GM19372 (cell line): Measurements from ENCODE around the gene KRTAP5-9.
"Not testable (repeated sequence)": the region's sequence is repeated elsewhere in the genome, so short reads cannot be mapped to it uniquely, and the experiment has no call there.

ENCODE experiments used
- ATAC-seq: cut with Tn5 transposase; IDR thresholded peaks from one replicate; pipeline ENCODE4 v1.9.1; 2021; ENCODE audit warnings: mild to moderate bottlenecking, low read depth, moderate library complexity; ENCODE audit not compliant: unreplicated experiment

Gene KRTAP5-9

DNA sequence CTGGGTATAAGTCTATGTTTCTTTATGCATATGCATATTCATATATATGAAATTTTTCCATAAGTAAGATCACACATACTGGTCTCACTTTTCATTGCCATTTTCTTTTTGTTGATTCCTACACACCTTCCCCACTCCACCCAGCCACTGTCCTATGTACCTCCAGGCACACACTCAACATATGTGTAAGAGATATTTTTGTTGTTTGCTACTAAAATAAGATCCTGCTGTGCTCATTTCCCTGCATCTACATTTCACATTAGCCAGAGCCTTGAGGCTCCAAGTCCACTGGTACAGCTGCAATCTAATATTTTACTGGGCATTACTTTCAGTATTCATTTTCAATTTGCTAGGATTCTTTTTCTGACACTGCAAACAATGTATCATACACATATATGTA is 9.0 kb downstream of the KRTAP5-9 start:
- ATAC-seq: no peak

DNA sequence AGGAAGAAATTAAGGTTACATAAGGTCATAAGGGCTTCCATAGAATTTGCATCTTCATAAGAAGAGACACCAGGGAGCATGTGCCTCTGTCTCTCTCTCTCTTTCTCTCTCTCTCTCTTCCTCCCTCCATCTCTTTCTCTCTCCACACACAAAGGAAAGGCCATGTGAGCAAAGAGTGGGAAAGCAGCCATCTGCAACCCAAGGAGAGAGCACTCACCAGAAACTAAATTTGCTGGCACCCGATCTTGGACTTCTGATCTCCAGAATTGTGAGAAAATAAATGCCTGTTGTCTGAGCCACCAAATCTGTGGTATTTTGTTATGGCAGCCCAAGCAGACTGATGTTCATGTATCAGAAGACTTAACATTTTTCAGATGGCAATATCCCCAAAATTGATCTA is 10.8 kb downstream of the KRTAP5-9 start:
- no peak for ATAC-seq

GRCh38 chr11:71562120-71562519 is 13.9 kb downstream of the KRTAP5-9 start:
- ATAC-seq: no peak

DNA sequence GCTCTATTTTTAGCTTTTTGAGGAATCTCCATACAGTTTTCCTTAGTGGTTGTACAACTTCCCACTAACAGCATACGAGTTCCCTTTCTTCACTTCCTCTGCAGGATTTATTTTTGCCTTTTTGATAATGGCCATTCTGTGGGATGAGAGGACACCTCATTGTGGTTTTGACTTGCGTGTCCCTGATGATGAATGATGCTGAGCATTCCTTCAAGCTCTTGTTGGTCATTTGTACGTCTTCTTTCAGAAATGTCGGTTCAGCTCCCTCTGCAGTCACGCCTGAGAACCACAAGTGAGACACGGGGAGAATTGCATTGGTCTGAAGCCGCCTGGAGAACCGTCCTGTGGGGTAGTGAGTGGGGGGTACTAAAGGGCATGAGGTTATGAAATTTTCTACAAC is 15.2 kb downstream of the KRTAP5-9 start:
- ATAC-seq: no peak

GRCh38 chr11:71564430-71564829 is 16.2 kb downstream of the KRTAP5-9 start:
- ATAC-seq: no peak

DNA sequence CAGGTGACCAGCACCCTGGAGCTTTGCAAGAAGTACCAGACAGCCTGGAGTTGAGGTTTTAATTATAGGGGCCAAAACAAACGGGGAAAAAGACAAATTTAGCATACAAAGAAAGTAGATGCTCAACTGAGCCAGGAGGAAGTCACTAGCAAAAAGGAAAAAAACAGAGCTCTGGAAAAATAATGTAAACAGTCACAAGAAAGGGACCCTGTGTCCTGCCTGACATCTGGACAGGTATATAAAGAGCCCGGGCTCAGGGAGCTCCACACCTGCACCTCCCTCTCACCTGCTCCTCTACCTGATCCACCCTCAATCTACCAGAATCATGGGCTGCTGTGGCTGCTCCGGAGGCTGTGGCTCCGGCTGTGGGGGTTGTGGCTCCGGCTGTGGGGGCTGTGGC is 17.0 kb downstream of the KRTAP5-9 start, which contains the start of gene KRTAP5-10:
Gene KRTAP5-10, plus strand, starts transcription at position 301 of the 400 bp plus-strand sequence. Its CDS starts 25 bp downstream, at position 326.
- no peak for ATAC-seq

- no peak for ATAC-seq
Measured at GRCh38 chr11:71566081-71566620, 17.9 kb downstream of the KRTAP5-9 start.

DNA sequence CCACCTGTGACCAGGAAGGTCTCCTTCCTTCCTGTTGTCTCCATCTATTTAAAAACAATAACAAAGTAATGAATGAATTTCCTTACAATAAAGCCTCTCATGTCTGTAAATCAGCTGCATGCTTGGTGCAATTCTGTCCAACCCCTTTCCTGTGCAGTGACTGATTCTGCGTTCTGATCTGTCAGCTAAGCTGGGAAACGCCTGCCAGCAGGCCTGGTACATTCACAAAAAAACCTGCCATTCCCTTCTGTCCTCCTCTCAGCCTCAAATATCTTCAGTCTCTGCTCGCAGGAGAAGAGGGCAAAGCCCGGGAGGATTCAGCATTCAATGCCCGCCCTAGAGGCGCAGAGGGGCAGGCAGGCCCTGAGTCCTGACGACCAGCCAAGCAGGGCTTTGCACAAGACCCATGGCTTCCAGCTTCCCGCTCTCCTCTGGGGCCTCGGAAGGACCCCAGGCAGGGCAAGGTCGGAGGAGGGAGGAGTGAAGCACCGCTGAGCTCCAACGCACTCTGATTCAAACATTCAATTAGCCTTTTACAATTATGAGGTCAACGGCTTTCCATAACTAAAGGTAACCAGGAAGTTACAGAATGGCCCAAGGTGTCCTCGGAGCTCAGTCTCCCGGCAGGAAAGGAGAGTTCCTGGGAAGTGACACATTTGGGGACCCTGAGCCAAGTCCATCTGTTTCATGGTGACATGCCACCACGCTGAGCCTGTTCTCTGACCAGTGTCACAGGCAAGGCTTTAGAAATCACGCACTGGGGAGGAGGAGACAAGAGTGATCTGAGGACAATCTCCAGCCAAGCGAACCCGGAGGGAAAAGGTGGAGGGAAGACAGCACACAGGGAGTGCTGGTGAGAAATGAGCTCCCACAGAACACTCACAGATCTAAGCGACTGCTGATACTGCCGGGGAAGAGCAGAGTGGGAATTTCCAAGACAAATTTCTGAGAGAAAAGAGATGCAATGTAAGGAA is 18.7 kb downstream of the KRTAP5-9 start:
- ATAC-seq: not testable (repeated sequence)

- ATAC-seq: not testable (repeated sequence)
Measured at GRCh38 chr11:71567633-71568032, 19.4 kb downstream of the KRTAP5-9 start.

- no peak for ATAC-seq
Measured at GRCh38 chr11:71568704-71569349, 20.6 kb downstream of the KRTAP5-9 start.

DNA sequence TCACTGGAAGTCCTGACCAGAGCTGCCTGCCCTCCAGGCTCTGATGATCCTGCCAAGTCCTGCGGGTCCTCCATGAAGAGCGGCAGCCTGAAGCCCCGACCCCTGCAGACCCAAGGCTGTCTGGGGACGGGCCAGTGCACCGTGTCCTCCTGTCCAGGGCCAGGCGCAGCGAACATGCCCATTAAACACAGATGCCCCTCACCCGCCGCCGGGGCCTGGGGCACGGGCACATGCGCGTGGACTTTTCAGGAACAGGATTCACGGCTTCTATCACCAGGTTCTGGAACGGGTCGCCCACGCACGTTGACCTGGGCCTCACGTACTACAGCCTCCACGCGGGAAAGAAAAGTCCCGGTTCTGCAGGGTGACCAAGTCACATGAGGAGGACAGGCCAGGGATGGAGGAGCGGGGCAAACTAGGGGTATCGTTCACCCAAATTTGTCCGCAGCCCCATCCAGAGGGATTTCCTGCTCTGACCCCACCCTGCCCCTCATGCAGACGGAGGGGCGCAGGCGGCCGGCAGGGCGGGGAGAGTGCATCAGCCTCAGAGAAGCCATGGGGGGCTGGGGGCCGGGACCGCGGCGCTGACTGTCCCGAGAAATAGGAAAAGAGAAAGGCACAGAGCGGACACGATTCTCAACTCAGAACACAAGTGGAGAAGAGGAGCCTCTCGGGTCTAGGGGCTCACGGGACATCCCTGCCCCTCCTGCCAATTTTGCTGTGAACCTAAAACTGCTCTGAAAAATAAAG is 23.1 kb downstream of the KRTAP5-9 start:
- ATAC-seq: not testable (repeated sequence)

- no peak for ATAC-seq
Measured at GRCh38 chr11:71572811-71573210, 24.6 kb downstream of the KRTAP5-9 start.

DNA sequence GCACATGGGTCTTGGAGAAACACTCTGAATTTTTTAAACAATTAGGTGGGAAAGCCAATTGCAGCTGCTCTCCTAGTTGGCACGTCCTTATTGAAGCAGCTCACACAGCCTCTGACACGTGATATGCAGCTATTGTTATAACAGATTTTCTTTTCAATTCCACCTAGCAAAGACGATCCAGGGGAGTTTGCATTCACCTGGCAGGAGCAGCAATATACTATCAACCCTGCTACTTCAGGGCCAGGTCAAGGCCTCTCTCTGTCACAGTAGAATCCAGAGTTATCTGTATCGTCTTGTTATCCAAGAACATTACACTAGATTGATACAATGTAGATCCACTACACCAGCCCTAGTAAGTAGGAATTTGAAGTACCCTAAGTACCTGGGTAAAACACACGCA is 26.2 kb downstream of the KRTAP5-9 start:
- ATAC-seq: no peak

GRCh38 chr11:71575723-71576424 is 27.7 kb downstream of the KRTAP5-9 start:
- ATAC-seq: no peak

DNA sequence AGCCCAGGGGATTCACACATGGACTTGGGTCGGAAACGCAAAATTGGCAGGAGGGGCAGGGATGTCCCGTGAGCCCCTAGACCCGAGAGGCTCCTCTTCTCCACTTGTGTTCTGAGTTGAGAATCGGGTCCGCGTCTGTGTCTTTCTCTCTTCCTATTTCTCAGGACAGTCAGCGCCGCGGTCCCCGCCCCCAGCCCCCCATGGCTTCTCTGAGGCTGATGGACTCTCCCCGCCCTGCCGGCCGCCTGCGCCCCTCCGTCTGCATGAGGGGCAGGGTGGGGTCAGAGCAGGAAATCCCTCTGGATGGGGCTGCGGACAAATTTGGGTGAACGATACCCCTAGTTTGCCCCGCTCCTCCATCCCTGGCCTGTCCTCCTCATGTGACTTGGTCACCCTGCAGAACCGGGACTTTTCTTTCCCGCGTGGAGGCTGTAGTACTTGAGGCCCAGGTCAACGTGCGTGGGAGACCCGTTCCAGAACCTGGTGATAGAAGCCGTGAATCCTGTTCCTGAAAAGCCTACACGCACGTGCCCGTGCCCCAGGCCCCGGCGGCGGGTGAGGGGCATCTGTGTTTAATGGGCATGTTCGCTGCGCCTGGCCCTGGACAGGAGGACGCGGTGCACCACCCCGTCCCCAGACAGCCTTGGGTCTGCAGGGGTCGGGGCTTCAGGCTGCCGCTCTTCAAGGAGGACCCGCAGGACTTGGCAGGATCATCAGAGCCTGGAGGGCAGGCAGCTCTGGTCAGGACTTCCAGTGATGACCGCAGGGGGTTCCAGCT is 28.7 kb downstream of the KRTAP5-9 start:
- ATAC-seq: not testable (repeated sequence)

DNA sequence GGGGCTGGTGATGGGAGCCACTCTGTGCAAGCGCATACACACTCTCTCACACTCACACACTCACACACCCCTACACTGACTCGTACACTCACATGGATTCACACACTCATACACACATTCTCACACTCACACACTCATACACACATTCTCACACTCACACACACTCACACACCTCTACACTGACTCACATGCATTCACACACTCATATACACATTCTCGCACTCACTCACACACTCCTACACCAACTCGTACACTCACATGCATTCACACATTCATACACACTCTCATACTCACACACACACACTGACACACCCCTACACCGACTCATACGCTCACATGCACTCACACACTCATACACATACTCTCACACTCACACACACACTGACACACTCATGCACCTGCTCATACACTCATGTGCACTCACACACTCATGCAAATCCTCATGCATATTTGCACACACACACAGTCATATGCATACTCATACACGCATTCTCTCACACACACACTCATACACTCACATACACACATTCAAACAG is 29.3 kb downstream of the KRTAP5-9 start:
- ATAC-seq: no peak

GRCh38 chr11:71579513-71579912 is 31.3 kb downstream of the KRTAP5-9 start:
- ATAC-seq: not testable (repeated sequence)

- ATAC-seq: no peak
Measured at GRCh38 chr11:71580057-71581003, 32.1 kb downstream of the KRTAP5-9 start.
